Activated CD4-positive, alpha-beta memory T cell treated with anti-CD3 and anti-CD28 coated beads, Interleukin-2, amount 10 ng/mL, durations not matched to agents 7 days and 5 days (primary cell): ENCODE results near the gene NEIL1. TPM values are rescaled to one million over a fixed set of nuclear protein-coding genes. Genes with fewer than 3 reads are reported as not detected.

Experiments
- CTCF ChIA-PET: fragments of 350-600 bp; sonication (Branson Sonifier 250); formaldehyde crosslinking; loops from one replicate; lab custom pipeline; 2021; ENCODE audit warnings: antibody characterized with exemption, inconsistent platforms; lab: Charles Lee
- POLR2A ChIA-PET: fragments of 350-600 bp; sonication (Branson Sonifier 250); formaldehyde crosslinking; loops from one replicate; lab custom pipeline; 2021; ENCODE audit warnings: antibody characterized with exemption; lab: Charles Lee
- DNase-seq: peaks from one replicate; pipeline ENCODE4 v3.0.0-alpha.2; 2020
- H3K27ac Mint-ChIP-seq: one replicate; pipeline ENCODE4 v1.8.0; 2021; ENCODE audit warnings: mild to moderate bottlenecking, mixed read lengths
- H3K27me3 Mint-ChIP-seq: one replicate; pipeline ENCODE4 v1.8.0; 2021; ENCODE audit warnings: mixed read lengths
- H3K36me3 Mint-ChIP-seq: one replicate; pipeline ENCODE4 v1.8.0; 2021; ENCODE audit warnings: low read depth, mixed read lengths
- H3K4me1 Mint-ChIP-seq: one replicate; pipeline ENCODE4 v1.8.0; 2021; ENCODE audit warnings: mixed read lengths
- H3K4me3 Mint-ChIP-seq: one replicate; pipeline ENCODE4 v1.8.0; 2021; ENCODE audit warnings: mild to moderate bottlenecking, mixed read lengths
- H3K9me3 Mint-ChIP-seq: one replicate; pipeline ENCODE4 v1.8.0; 2021; ENCODE audit warnings: mixed read lengths
- total RNA-seq, 2 experiments: library from RNA; stranded (reverse); gene quantifications; one replicate each; pipeline ENCODE4 v1.2.3, GENCODE V29; 2021

The NEIL1 gene
- total RNA-seq, 2 experiments from 2014 or later, result 6.9 to 7.0 TPM

GRCh38 chr15:75352186-75353080 is 5.6 kb downstream of the NEIL1 start:
- peaks cover 8% of the 10 kb centered on the region for H3K27me3 Mint-ChIP-seq
- ChIA-PET POLR2A (interaction anchor here (1.1 to 9.5 kb wide), 4 partner anchors 10 to 17 kb away, joined by 3 to 89 read pairs (median 4); partner anchors contain the start of genes COMMD4 and MAN2C1), CTCF (interaction anchor here (3.3 kb wide), 1 partner anchor 15 kb away, joined by 17 read pairs; no protein-coding TSS in a partner anchor)
- DNase-seq, result no peak
- H3K9me3 Mint-ChIP-seq, result peaks cover 18% of the 10 kb centered on the region
- no peak overlapping the region for H3K27ac Mint-ChIP-seq
- H3K4me1 Mint-ChIP-seq, result peaks cover 32% of the 10 kb centered on the region
- H3K4me3 Mint-ChIP-seq, result no peak overlapping the region
- peaks cover 56% of the 10 kb centered on the region for H3K36me3 Mint-ChIP-seq

- ChIA-PET POLR2A (interaction anchor here (1.1 to 9.5 kb wide), 4 partner anchors 9 to 18 kb away, joined by 3 to 89 read pairs (median 4); partner anchors contain the start of genes COMMD4 and MAN2C1), CTCF (interaction anchor here (2.6 kb wide), 1 partner anchor 14 kb away, joined by 11 read pairs; no protein-coding TSS in a partner anchor)
- peaks cover 27% of the 10 kb centered on the region for H3K4me1 Mint-ChIP-seq
- no peak overlapping the region for H3K27ac Mint-ChIP-seq
- DNase-seq, result no peak
- H3K27me3 Mint-ChIP-seq, result peaks cover 3% of the 10 kb centered on the region
- peaks cover 53% of the 10 kb centered on the region for H3K36me3 Mint-ChIP-seq
- H3K9me3 Mint-ChIP-seq, result peaks cover 18% of the 10 kb centered on the region
- no peak overlapping the region for H3K4me3 Mint-ChIP-seq
These were observed 6.8 kb downstream of the NEIL1 start for GRCh38 chr15:75353604-75354003.

- DNase-seq, result no peak
- no peak overlapping the region for H3K4me3 Mint-ChIP-seq
- ChIA-PET CTCF (interaction anchor here (2.6 kb wide), 1 partner anchor 13 kb away, joined by 11 read pairs; no protein-coding TSS in a partner anchor), POLR2A (interaction anchor here (9.5 kb wide), 1 partner anchor 14 kb away, joined by 89 read pairs; the partner anchor contains the start of gene MAN2C1)
- H3K27ac Mint-ChIP-seq, result no peak overlapping the region
- H3K27me3 Mint-ChIP-seq, result peaks cover 3% of the 10 kb centered on the region
- peaks cover 47% of the 10 kb centered on the region for H3K36me3 Mint-ChIP-seq
- H3K4me1 Mint-ChIP-seq, result peaks cover 19% of the 10 kb centered on the region
- H3K9me3 Mint-ChIP-seq, result peaks cover 18% of the 10 kb centered on the region
These were observed 7.6 kb downstream of the NEIL1 start for GRCh38 chr15:75354454-75354853.

- ChIA-PET CTCF (interaction anchor here (2.6 kb wide), 1 partner anchor 12 kb away, joined by 11 read pairs; no protein-coding TSS in a partner anchor), POLR2A (no interaction called here)
- Mint-ChIP-seq H3K9me3 (peaks cover 9% of the 10 kb centered on the region), H3K27me3 (no peaks in the 10 kb centered on the region), H3K27ac (no peak overlapping the region), H3K36me3 (peaks cover 41% of the 10 kb centered on the region), H3K4me1 (peaks cover 12% of the 10 kb centered on the region), H3K4me3 (no peak overlapping the region)
- DNase-seq, result no peak
These were observed 8.5 kb downstream of the NEIL1 start for GRCh38 chr15:75355369-75355768.

GRCh38 chr15:75356006-75356405 is 9.2 kb downstream of the NEIL1 start:
- Mint-ChIP-seq H3K27ac (no peak overlapping the region), H3K9me3 (peaks cover 3% of the 10 kb centered on the region), H3K4me1 (peaks cover 8% of the 10 kb centered on the region), H3K36me3 (peaks cover 38% of the 10 kb centered on the region), H3K27me3 (no peaks in the 10 kb centered on the region), H3K4me3 (no peak overlapping the region)
- no peak for DNase-seq
- CTCF ChIA-PET, result no interaction called here
- POLR2A ChIA-PET, result interaction anchor here (1.1 to 1.2 kb wide), 2 partner anchors 12 to 13 kb away, joined by 3 read pairs; partner anchors contain the start of gene MAN2C1

- CTCF ChIA-PET, result interaction anchor here (1.1 kb wide), 1 partner anchor 11 kb away, joined by 4 read pairs; no protein-coding TSS in a partner anchor
- Mint-ChIP-seq H3K27me3 (no peaks in the 10 kb centered on the region), H3K9me3 (no peaks in the 10 kb centered on the region), H3K36me3 (peaks cover 33% of the 10 kb centered on the region), H3K27ac (no peak overlapping the region), H3K4me3 (no peak overlapping the region), H3K4me1 (peaks cover 4% of the 10 kb centered on the region)
- DNase-seq, result no peak
- POLR2A ChIA-PET, result interaction anchor here (1.1 to 1.2 kb wide), 2 partner anchors 11 to 12 kb away, joined by 3 read pairs; partner anchors contain the start of gene MAN2C1
These were observed 9.7 kb downstream of the NEIL1 start for GRCh38 chr15:75356517-75356916.

- no peak overlapping the region for H3K4me3 Mint-ChIP-seq
- CTCF ChIA-PET, result interaction anchor here (0.7 kb wide), 1 partner anchor 443 kb away, joined by 3 read pairs; no protein-coding TSS in a partner anchor
- H3K4me1 Mint-ChIP-seq, result peaks cover 4% of the 10 kb centered on the region
- POLR2A ChIA-PET, result no interaction called here
- H3K27me3 Mint-ChIP-seq, result no peaks in the 10 kb centered on the region
- no peak overlapping the region for H3K27ac Mint-ChIP-seq
- H3K9me3 Mint-ChIP-seq, result no peaks in the 10 kb centered on the region
- H3K36me3 Mint-ChIP-seq, result peaks cover 21% of the 10 kb centered on the region
- no peak for DNase-seq
These were observed 11.3 kb downstream of the NEIL1 start for GRCh38 chr15:75357976-75358673.

- no peaks in the 10 kb centered on the region for H3K9me3 Mint-ChIP-seq
- ChIA-PET POLR2A (no interaction called here), CTCF (interaction anchor here (1.3 kb wide), 1 partner anchor 9 kb away, joined by 3 read pairs; no protein-coding TSS in a partner anchor)
- H3K27ac Mint-ChIP-seq, result no peak overlapping the region
- H3K4me1 Mint-ChIP-seq, result peaks cover 4% of the 10 kb centered on the region
- H3K36me3 Mint-ChIP-seq, result peaks cover 18% of the 10 kb centered on the region
- no peak for DNase-seq
- no peak overlapping the region for H3K4me3 Mint-ChIP-seq
- H3K27me3 Mint-ChIP-seq, result no peaks in the 10 kb centered on the region
These were observed 12.1 kb downstream of the NEIL1 start for GRCh38 chr15:75358771-75359536.

GRCh38 chr15:75359537-75360250 is 12.9 kb downstream of the NEIL1 start:
- ChIA-PET POLR2A (interaction anchor here (0.7 to 1.3 kb wide), 3 partner anchors 9 to 11 kb away, joined by 3 to 7 read pairs (median 3); partner anchors contain the start of gene MAN2C1), CTCF (interaction anchor here (1.3 kb wide), 1 partner anchor 8 kb away, joined by 3 read pairs; no protein-coding TSS in a partner anchor)
- H3K4me3 Mint-ChIP-seq, result no peak overlapping the region
- peak overlapping the region; percentile 35 for H3K27ac Mint-ChIP-seq
- no peaks in the 10 kb centered on the region for H3K9me3 Mint-ChIP-seq
- H3K27me3 Mint-ChIP-seq, result no peaks in the 10 kb centered on the region
- peaks cover 20% of the 10 kb centered on the region for H3K36me3 Mint-ChIP-seq
- H3K4me1 Mint-ChIP-seq, result peaks cover 6% of the 10 kb centered on the region
- no peak for DNase-seq

GRCh38 chr15:75360391-75360790 is 13.6 kb downstream of the NEIL1 start:
- Mint-ChIP-seq H3K4me3 (no peak overlapping the region), H3K27ac (peak overlapping the region; percentile 52)
- CTCF ChIA-PET, result no interaction called here

GRCh38 chr15:75360856-75361255 is 14.0 kb downstream of the NEIL1 start:
- no peaks in the 10 kb centered on the region for H3K9me3 Mint-ChIP-seq
- H3K27me3 Mint-ChIP-seq, result no peaks in the 10 kb centered on the region
- peaks cover 12% of the 10 kb centered on the region for H3K36me3 Mint-ChIP-seq
- H3K4me3 Mint-ChIP-seq, result no peak overlapping the region
- no peak overlapping the region for H3K27ac Mint-ChIP-seq
- peaks cover 6% of the 10 kb centered on the region for H3K4me1 Mint-ChIP-seq
- ChIA-PET CTCF (no interaction called here), POLR2A (interaction anchor here (0.9 to 1.3 kb wide), 2 partner anchors 12 to 265 kb away, joined by 3 to 7 read pairs; partner anchors contain the start of gene SNUPN)
- no peak for DNase-seq

More at GRCh38 chr15:75360391-75360790, 13.6 kb downstream of the NEIL1 start:
- Mint-ChIP-seq H3K27me3 (no peaks in the 10 kb centered on the region), H3K36me3 (peaks cover 15% of the 10 kb centered on the region), H3K9me3 (no peaks in the 10 kb centered on the region), H3K4me1 (peaks cover 6% of the 10 kb centered on the region)
- DNase-seq, result no peak
- POLR2A ChIA-PET, result interaction anchor here (0.7 to 1.3 kb wide), 4 partner anchors 8 to 266 kb away, joined by 3 to 7 read pairs (median 3); partner anchors contain the start of genes MAN2C1 and SNUPN
